Skin of body (tissue), 2 donors: ENCODE data around the gene DAAM2. TPM values are rescaled to one million over a fixed set of nuclear protein-coding genes. Genes with fewer than 3 reads are reported as not detected.

Experiments
- DNase-seq: peaks from one replicate; lab custom pipeline; 2025; lab: John Stamatoyannopoulos, UW
- total RNA-seq: library from RNA; depleted of rRNA; stranded (reverse); fragments of >200 nt; gene quantifications from one replicate; pipeline ENCODE4 v1.2.3, GENCODE V29; 2014

Gene DAAM2
- 32.2 TPM for total RNA-seq

GRCh38 chr6:39791850-39792539 is at the start of gene DAAM2:
DAAM2 (plus strand) TSS chr6:39792376; CDS start chr6:39856303, 63,927 bp downstream.
- DNase-seq: peak; percentile 12

- no peak for DNase-seq
Observed at GRCh38 chr6:39746795-39747194, 45.4 kb upstream of the DAAM2 start.

- DNase-seq: no peak
Observed at GRCh38 chr6:39752835-39753724, 39.1 kb upstream of the DAAM2 start.

- no peak for DNase-seq
Observed at GRCh38 chr6:39753725-39754045, 38.5 kb upstream of the DAAM2 start.

GRCh38 chr6:39754514-39755115 is 37.6 kb upstream of the DAAM2 start:
- DNase-seq: no peak

GRCh38 chr6:39755231-39755630 is 36.9 kb upstream of the DAAM2 start:
- no peak for DNase-seq

- no peak for DNase-seq
Observed at GRCh38 chr6:39756582-39756981, 35.6 kb upstream of the DAAM2 start.

- DNase-seq: no peak
Observed at GRCh38 chr6:39758905-39759605, 33.1 kb upstream of the DAAM2 start.

- DNase-seq: no peak
Observed at GRCh38 chr6:39760226-39760952, 31.8 kb upstream of the DAAM2 start.

- DNase-seq: peak; percentile 2
Observed at GRCh38 chr6:39765508-39766065, 26.6 kb upstream of the DAAM2 start.

GRCh38 chr6:39769012-39769411 is 23.2 kb upstream of the DAAM2 start:
- DNase-seq: peak; percentile 54

- DNase-seq: no peak
Observed at GRCh38 chr6:39770446-39770845, 21.7 kb upstream of the DAAM2 start.

- DNase-seq: no peak
Observed at GRCh38 chr6:39772559-39773273, 19.5 kb upstream of the DAAM2 start.

GRCh38 chr6:39773782-39774181 is 18.4 kb upstream of the DAAM2 start:
- no peak for DNase-seq

- DNase-seq: no peak
Observed at GRCh38 chr6:39776581-39776980, 15.6 kb upstream of the DAAM2 start.

GRCh38 chr6:39777218-39777617 is 15.0 kb upstream of the DAAM2 start:
- peak; percentile 5 for DNase-seq

- DNase-seq: no peak
Observed at GRCh38 chr6:39777661-39778060, 14.5 kb upstream of the DAAM2 start.

- DNase-seq: peak; percentile 38
Observed at GRCh38 chr6:39778581-39779255, 13.5 kb upstream of the DAAM2 start.

GRCh38 chr6:39785281-39785680 is 6.9 kb upstream of the DAAM2 start:
- no peak for DNase-seq

- DNase-seq: peak; percentile 24
Observed at GRCh38 chr6:39786649-39787048, 5.5 kb upstream of the DAAM2 start.
